ENCODE results near the gene UVRAG. TPM values are rescaled to one million over a fixed set of nuclear protein-coding genes. Genes with fewer than 3 reads are reported as not detected.

The UVRAG gene
- total and polyA plus RNA-seq, 2 of the 4 experiments (the other 2 are of a cell fraction) = 5.6 to 10.9 TPM

GRCh38 chr11:76051937-76052336 is 236.9 kb downstream of the UVRAG start:
- POLR2A ChIA-PET (ENCODE audit: unreplicated experiment) = no interaction called here
- DNase-seq = no peak
- Histone ChIP-seq H4K20me1 (ENCODE audit: insufficient read depth, low read length) (no peaks in the 10 kb centered on the region), H2AFZ (replicated peaks; ENCODE audit: low read length, poor library complexity) (no peak overlapping the region), H2BK5ac (ENCODE audit: low read depth, low read length, poor library complexity, severe bottlenecking) (no peak overlapping the region), H3K9me3 (ENCODE audit: control insufficient read depth, insufficient read depth, low read length) (peaks cover 3% of the 10 kb centered on the region; the same call in 1 of the 2 replicates), H3K9ac (ENCODE audit: low read depth, low read length) (no peak overlapping the region), H2BK15ac (ENCODE audit: low read depth, low read length) (no peak overlapping the region), H4K8ac (ENCODE audit: low read depth in 2 of 2, low read length in 2 of 2) (no peak overlapping the region), H3K56ac (ENCODE audit: extremely low read depth, insufficient read depth, low read length) (no peak overlapping the region), H4K91ac (ENCODE audit: insufficient read depth, low read depth, low read length) (no peak overlapping the region), H3K14ac (replicated peaks; ENCODE audit: low read depth, low read length) (no peak overlapping the region), H2BK120ac (ENCODE audit: low read depth, low read length) (no peak overlapping the region), H3K36me3 (ENCODE audit: control insufficient read depth, insufficient read depth, low read length) (no peaks in the 10 kb centered on the region), H3K4me1 (ENCODE audit: control insufficient read depth, insufficient read depth, low read length) (no peaks in the 10 kb centered on the region), H3K79me1 (ENCODE audit: low read depth in 1 of 2, low read length in 2 of 2) (no peaks in the 10 kb centered on the region), H4K5ac (ENCODE audit: low read depth, low read length) (no peak overlapping the region), H3K9me1 (ENCODE audit: insufficient read depth, low read length) (peaks cover 3% of the 10 kb centered on the region; the same call in 1 of the 2 replicates), H3K23ac (ENCODE audit: low read depth, low read length) (no peak overlapping the region), H2BK20ac (ENCODE audit: low read depth, low read length) (no peak overlapping the region), H2AK5ac (ENCODE audit: low read depth, low read length) (no peak overlapping the region), H3K4me3 (ENCODE audit: insufficient read depth, low read depth, low read length) (no peak overlapping the region), H2AK9ac (replicated peaks; ENCODE audit: low read depth, low read length, poor library complexity) (no peak overlapping the region), H3K4ac (ENCODE audit: low read depth, low read length) (no peak overlapping the region), H3K27me3 (ENCODE audit: control insufficient read depth, insufficient read depth, low read length) (no peaks in the 10 kb centered on the region), H3K18ac (ENCODE audit: low read depth, low read length) (no peak overlapping the region), H3K4me2 (ENCODE audit: low read depth, low read length) (no peak overlapping the region), H3K27ac (ENCODE audit: insufficient read depth, low read length) (no peak overlapping the region)
- no peak for TF ChIP-seq RFX5 (IDR thresholded peaks at IDR 0.05; ENCODE audit: low read depth, low read length)
- TF ChIP-seq MXI1 (IDR thresholded peaks at IDR 0.05; ENCODE audit: borderline replicate concordance, low read depth, low read length) = no peak
- no peak for TF ChIP-seq POLR2A (IDR thresholded peaks at IDR 0.05; ENCODE audit: low read depth, low read length)
- TF ChIP-seq MAZ (IDR thresholded peaks at IDR 0.05; ENCODE audit: borderline replicate concordance, low read depth, low read length) = no peak
- TF ChIP-seq ELK1 (IDR thresholded peaks at IDR 0.05; ENCODE audit: borderline replicate concordance, low read depth, low read length) = no peak
- no peak for TF ChIP-seq MAFK (IDR thresholded peaks at IDR 0.05; ENCODE audit: low read depth, low read length)
- TF ChIP-seq RAD21 (IDR thresholded peaks at IDR 0.05; ENCODE audit: low read length) = no peak
- no peak for TF ChIP-seq BHLHE40 (IDR thresholded peaks at IDR 0.05; ENCODE audit: low read depth, low read length)
- TF ChIP-seq FOS (IDR thresholded peaks at IDR 0.05; ENCODE audit: low read depth, low read length) = no peak
- no peak for TF ChIP-seq RCOR1 (IDR thresholded peaks at IDR 0.05; ENCODE audit: insufficient replicate concordance, low read length)
- TF ChIP-seq SMC3 (IDR thresholded peaks at IDR 0.05; ENCODE audit: low read depth, low read length) = no peak
- no peak for TF ChIP-seq CHD1 (IDR thresholded peaks at IDR 0.05; ENCODE audit: low read depth, low read length)
- no peak for TF ChIP-seq USF2 (IDR thresholded peaks at IDR 0.05; ENCODE audit: low read depth, low read length)
- TF ChIP-seq CEBPB (IDR thresholded peaks at IDR 0.05; ENCODE audit: low read depth, low read length) = no peak
- TF ChIP-seq CTCF (conservative IDR thresholded peaks at IDR 0.05; ENCODE audit: low read depth, low read length) = no peak
- no peak for TF ChIP-seq NFE2L2 (IDR thresholded peaks at IDR 0.05; ENCODE audit: low read depth, low read length)
- in situ Hi-C loops (cut with MboI; ENCODE audit: low sequenced_read_pairs) (no loop called here), intact Hi-C loops (cut with micrococcal nuclease) (no loop called here), dilution Hi-C loops (cut with HindIII; ENCODE audit: low sequenced_read_pairs, unreplicated experiment) (no loop called here)
- no peak for ATAC-seq (ENCODE audit: low read depth)
- no TSS peak for BruUV-seq (replicated peaks)
- WGBS, 2 experiments (ENCODE audit: extremely low coverage in 2 of 2, insufficient read length in 1 of 2) = no CpG with 5 or more reads among the region's 2 CpGs
- CTCF ChIA-PET = no interaction called here

Measured in IMR-90 (cell line).